Measurements from ENCODE around the gene NRCAM.

NRCAM gene

GRCh38 chr7:108335269-108335918 is 120.8 kb downstream of the NRCAM start:
- no peak for DNase-seq

DNA sequence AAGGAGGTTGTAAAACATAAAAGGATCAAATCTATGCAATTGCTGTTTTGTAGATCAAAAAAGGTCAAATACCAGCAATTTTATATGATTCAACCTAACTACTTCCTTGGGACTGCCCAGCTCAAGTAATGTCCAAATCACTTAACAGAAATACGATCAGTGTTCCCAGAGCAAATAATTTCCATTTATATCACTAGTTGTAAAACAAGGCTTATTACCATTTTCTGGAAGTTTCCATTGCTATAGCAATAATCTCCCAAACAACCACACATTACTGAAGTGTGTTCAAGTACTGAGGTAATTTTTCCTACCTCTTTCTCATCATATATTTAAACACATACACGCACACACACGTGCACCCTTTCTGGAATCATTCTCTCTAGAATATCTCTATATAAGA is 123.3 kb downstream of the NRCAM start:
- DNase-seq = no peak

GRCh38 chr7:108331971-108332370 is 124.3 kb downstream of the NRCAM start:
- no peak for DNase-seq

DNA sequence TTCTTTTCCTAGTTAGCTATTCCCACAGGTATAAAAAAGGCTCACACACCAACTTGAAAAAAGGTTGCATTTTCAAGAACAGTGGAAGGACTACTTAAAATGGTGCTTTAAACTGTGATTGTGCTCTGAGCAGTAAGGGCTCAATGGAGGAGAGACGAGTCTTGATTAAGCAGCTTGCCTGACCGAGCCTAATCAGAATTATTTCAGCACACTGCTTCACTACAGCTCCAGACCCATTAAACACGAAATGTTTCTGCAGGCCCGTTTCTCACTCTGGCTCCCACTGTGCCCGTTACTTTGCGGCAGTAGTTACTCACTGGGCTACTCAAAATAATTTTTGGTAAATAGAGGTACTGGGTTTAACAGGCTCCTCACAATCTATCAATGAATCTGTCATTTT is 126.0 kb downstream of the NRCAM start:
- DNase-seq = no peak

- DNase-seq = no peak
These were observed 126.7 kb downstream of the NRCAM start for GRCh38 chr7:108329514-108329913.

GRCh38 chr7:108328174-108328651 is 128.0 kb downstream of the NRCAM start:
- no peak for DNase-seq

GRCh38 chr7:108327353-108327752 is 128.9 kb downstream of the NRCAM start:
- no peak for DNase-seq

DNA sequence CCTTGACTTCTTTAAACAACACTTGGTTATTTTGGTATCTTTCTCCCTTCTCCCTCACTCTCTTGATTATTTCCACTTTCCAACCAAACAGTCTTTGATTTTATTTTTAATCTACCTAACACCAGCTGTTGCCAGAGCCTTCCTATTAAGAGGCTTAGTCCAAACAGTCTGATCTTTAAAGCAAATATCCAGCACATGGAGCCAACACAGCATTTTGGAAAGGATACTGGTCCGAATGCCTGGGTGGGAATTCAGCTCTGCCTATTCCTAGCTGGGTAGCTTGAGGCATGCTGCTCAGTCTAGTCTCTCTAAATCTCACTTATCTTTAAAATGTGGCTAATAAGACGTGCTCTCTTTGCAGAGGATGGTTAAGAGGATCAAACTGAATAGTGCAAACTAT is 129.3 kb downstream of the NRCAM start:
- DNase-seq = no peak

DNA sequence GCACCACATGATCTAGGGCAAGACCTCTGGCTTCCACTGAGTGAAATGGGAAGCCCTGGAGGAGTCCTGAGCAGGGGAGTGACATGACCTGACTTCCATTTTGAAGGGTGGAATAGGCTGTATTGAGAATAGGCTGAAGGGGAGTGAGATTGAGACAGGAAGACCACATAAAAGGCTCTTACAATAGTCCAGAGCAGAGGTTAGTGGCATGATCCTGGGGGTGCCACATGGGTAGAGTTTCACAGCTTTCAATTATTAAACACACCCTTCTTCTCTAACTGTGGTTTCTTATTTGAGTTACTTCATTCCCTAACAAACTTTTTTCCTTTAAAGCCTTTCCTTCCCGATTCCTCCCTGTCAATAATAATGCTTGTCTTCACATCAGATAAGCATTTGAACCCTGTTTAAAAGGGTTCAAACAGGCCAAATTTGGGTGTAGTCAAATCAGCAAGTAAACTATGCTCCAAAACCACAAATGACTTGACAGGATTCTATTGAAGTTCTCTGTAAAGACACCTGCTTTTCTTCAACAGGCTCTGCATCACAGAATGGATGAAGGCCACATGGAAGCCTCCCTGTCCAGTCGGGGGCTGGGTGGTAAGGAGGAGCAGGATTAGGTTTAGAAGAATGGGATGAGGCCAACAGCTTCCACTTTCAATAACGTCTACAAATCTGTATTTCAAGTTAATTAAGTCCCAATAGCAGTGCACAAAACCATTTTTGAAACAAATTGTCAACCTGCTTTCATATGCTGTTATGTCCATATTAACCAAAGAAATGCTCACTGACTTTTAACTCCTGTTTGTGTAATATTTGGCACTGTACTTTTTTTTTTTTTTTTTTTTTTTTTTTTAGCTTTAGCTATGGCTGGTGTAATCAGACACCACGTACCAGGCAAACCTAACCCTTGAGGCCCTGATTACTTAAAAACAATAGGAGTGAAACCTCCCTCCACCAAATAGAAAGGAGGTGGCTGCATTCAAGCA is 131.9 kb downstream of the NRCAM start:
- DNase-seq = no peak

- DNase-seq = no peak
These were observed 133.1 kb downstream of the NRCAM start for GRCh38 chr7:108322925-108323832.

GRCh38 chr7:108322046-108322445 is 134.2 kb downstream of the NRCAM start:
- DNase-seq = no peak

GRCh38 chr7:108321359-108321758 is 134.9 kb downstream of the NRCAM start:
- DNase-seq = no peak

GRCh38 chr7:108316708-108317107 is 139.5 kb downstream of the NRCAM start:
- no peak for DNase-seq

- no peak for DNase-seq
These were observed 141.7 kb downstream of the NRCAM start for GRCh38 chr7:108314551-108314950.

DNA sequence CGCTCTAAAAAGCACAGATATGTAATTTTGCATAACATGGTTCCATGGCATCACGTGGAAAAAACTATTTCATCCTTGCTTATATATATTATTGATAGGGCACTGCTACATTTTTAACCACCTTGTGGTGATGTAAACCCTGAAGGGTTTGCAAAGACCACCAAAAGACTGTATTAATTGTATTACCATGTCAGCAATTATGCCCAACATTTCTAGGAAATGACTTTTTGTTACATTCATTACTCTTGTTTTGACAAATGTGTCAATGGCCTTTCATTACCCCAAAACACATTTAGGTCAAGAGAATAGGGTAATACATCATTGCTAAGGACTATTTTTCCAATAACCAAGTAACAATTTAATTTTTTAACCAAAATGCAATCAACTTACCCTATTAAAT is 142.2 kb downstream of the NRCAM start:
- no peak for DNase-seq

DNA sequence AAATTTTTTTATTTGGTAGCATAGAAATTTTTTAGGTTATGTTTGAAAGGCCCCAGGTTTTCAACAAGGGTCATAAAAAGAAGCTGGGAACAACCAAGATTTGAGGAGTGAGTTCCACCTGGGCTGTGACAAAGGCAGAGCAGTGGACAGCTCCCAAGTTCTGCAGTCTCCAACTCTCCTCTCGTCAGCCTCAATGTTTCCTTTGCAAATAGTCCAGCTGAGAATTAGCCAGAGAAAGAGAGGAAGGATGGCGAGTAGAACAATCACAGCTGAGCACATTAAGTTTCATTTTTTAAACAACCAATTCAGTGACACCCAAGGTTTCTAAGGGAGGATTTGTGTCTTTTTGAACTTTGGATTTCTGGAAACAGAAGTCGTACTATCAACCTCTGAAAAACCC is 143.2 kb downstream of the NRCAM start:
- DNase-seq = no peak

DNA sequence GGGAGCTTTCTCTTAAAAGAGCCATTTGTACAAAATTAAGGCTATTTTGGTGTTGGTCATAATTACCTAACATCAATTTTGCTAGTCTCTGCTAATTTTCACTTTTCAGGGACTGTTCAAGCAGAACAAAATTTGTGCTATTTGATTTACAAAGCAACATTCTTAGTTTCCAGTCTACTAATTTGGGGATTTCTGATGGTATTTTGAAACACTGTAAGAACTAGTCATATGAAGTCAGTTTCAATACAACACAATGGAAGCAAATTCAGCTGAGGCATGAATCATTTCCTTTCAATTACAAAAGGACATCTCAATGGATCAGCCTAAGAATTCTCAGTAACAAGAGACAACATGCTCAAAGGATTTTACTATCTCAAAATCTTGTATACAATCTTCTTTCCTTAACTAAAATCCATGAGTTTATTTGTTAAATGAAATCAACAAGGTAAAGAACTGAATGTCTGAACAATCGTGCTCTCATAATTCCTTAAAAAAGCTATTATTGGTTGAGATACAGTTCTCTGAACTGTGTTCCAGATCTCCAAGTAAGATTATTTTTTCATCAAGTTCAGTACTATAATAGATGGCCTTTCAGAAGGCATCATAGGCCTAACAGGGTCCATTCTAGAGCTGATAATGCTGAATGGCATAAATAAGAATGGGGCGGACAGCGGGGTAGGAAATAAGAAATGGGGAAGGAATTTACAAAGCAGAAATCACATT is 144.6 kb downstream of the NRCAM start:
- no peak for DNase-seq

GRCh38 chr7:108310351-108310750 is 145.9 kb downstream of the NRCAM start:
- DNase-seq = no peak

GRCh38 chr7:108308903-108309302 is 147.3 kb downstream of the NRCAM start:
- no peak for DNase-seq

- no peak for DNase-seq
These were observed 148.0 kb downstream of the NRCAM start for GRCh38 chr7:108308276-108308675.

GRCh38 chr7:108307595-108307994 is 148.6 kb downstream of the NRCAM start:
- DNase-seq = no peak

GRCh38 chr7:108307194-108307593 is 149.0 kb downstream of the NRCAM start:
- no peak for DNase-seq

Measured in activated naive CD4-positive, alpha-beta T cell (primary cell).